Limb (tissue), 2 donors: ENCODE results near the gene TENT4A.
A peak's percentile ranks its signal among the peaks of the same experiment; 100 is the strongest.

Experiments used
- DNase-seq, 2 donors: peaks; one replicate each; pipeline ENCODE4 v3.0.0-alpha.2; 2016; ENCODE audit errors: extremely low spot score in 2 of 2

Gene TENT4A

DNA sequence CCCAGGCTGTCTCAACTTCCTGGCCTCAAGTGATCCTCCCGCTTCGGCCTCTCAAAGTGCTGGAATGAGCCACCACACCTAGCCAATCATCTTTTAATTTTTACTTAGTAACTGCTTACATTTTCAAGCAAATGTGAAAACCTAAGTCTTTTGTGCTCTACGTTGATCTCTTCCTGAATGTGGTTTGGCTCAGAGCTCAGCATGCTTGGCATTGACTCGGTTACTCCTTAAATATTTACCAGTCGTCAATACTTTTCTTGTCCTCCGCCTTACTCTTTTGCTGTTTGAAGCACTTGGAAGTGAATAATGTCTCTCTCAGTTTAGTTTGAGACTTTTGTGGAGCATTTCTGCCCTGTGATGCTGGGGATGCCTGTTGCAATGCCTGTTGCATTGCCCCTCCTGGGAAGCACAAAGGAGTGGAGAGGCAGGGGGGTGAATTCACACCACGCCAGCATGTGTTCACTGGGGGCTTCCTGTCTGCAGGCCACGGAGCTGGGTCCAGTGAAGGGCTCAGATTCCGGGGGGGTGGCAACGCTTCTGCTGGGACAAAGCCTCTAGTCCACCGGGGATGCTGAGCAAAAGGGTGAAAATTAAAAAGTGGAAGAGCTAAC, 13.1 kb upstream of the TENT4A start:
- DNase-seq: no peak

DNA sequence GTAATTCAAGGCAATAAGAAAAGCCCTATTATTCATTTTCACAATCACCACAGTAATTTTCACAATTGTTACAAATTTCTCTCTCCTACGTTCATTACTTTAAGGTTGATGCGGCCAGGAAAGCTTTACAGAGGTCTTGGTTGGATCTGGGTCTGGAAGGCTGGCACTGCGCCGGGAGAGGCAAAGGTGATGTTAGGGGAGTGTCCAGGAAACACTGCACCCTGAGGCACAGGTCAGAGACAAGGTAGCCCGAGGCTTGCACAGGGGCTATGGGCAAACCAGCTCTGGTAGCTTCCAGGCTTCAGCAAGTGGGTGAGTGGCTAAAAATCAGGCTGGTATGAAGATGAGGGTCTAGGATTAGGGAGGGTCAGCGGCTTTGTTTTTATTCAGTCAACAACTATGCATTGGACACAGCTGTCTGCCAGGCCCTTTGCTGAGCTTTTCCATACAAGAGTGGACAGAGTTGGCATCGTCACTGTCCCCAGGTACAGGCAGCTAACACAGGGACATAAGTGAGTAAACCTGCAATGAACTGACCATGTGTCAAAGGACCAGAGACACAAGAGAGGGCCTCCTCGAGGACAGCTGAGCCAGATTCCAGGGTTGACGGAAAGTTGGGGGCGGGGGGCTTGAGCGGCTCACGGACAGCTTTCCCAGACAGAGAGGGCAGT, 12.4 kb upstream of the TENT4A start:
- DNase-seq: no peak

GRCh38 chr5:6701491-6701890, 11.7 kb upstream of the TENT4A start:
- DNase-seq: no peak

DNA sequence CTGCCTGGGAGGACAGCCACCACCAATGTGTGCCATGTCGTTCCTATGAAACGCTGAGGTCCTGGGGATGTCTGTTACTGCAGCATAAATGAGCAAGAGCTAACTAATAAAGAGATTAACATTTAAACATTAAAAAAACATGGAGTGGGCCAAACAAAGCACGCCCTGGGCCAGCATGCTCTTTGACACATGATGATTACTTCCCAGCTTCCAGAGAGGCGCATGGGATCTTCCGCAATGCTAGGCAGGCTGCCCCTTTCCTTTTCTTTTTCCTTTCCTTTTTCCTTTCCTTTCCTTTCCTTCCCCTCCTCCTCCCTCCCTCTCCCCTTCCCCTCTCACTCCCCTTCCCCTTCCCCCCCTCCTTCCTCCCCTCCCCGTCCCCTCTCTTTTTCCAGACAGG, 10.6 kb upstream of the TENT4A start:
- no peak for DNase-seq

GRCh38 chr5:6703806-6704205, 9.4 kb upstream of the TENT4A start:
- no peak for DNase-seq

- no peak for DNase-seq
Observed at GRCh38 chr5:6704361-6704851, 8.8 kb upstream of the TENT4A start.

DNA sequence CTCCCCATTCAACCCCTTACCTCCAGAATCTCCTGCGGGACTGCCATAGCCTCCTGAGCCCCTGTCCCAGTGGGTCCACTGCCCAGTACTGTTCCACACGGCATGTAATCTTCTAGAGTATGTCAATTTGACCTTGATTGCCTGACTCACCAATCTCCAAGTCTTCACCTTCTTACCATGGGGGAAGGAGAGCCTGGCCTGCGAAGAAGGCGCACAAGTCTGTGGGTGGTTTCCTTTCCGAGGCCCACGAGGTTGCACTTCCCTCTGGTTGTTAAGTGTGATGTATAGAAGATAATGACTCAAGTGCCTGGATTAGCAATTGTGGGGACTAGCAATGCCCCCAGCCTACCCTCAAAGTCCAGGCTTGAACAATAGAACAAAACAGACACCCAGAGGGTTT, 8.1 kb upstream of the TENT4A start:
- DNase-seq: no peak

- DNase-seq: no peak
Observed at GRCh38 chr5:6705959-6706358, 7.3 kb upstream of the TENT4A start.

GRCh38 chr5:6707852-6708251, 5.4 kb upstream of the TENT4A start:
- no peak for DNase-seq

- DNase-seq: no peak
Observed at GRCh38 chr5:6708814-6709213, 4.4 kb upstream of the TENT4A start.

- DNase-seq: no peak
Observed at GRCh38 chr5:6710070-6710469, 3.2 kb upstream of the TENT4A start.

DNA sequence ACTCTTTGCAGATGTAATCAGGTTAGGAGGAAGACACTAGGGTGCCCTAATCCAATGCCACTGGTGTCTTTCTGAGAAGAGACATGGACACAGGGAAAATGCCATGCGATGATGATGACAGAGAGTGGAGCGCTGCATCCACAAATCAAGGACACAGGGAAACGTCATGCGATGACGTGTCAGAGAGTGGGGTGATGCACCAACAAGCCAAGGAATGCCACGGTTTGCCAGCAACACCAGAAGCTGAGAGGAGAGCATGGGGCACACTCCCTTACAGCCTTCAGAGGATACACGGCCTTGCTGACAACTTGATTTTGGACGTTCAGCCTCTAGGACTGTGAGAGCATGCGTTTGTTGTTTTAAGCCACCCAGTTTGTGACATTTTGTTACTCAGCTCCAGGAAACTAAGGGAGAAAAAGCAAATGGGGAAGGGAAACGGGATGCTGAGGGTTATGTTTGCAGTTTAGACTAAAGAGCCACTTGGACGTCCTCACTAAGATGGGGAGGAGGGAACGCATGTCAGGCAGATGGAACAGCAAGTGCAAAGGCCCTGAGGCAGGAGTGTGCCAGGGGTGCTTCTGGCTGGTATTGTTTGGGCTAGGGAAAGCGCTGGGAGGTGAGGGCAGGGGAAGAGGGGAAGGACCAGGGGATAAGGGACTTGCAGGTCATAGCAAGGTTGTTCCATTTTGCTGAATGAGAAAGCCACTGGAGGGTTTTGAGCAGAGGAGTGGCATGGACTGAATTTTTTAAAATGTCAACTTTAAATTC, 2.5 kb upstream of the TENT4A start:
- DNase-seq: no peak

DNA sequence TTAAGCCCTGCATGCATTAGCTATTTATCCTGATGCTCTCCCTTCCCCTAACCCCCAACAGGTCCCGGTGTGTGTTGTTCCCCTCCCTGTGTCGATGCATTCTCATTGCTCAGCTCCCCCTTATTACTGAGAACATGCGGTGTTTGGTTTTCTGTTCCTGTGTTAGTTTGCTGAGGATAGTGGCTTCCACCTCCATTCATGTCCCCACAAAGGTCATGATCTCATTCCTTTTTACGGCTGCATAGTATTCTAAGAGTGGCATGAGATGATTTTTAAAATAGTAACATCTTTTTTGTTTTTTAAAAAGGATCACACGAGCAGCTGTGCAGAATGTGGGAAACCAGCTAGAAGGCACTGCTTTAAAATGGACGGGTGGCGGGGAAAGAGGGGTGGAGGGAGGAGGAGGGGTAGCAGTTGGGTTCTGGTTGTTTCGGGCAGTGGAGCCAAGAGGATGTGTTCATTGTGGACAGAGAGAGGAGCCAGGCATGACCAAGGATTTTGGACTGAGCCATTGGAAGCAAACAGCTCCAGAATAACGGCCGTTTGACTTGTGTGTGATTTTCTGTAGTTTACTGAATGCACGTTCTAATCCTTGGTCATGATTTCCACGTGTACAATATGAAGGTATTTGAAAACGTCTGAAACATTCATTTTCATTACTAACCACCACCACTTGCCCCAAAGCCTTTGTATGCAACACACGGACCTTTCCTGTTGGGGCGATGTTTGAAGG, 1.7 kb upstream of the TENT4A start:
- DNase-seq: no peak

DNA sequence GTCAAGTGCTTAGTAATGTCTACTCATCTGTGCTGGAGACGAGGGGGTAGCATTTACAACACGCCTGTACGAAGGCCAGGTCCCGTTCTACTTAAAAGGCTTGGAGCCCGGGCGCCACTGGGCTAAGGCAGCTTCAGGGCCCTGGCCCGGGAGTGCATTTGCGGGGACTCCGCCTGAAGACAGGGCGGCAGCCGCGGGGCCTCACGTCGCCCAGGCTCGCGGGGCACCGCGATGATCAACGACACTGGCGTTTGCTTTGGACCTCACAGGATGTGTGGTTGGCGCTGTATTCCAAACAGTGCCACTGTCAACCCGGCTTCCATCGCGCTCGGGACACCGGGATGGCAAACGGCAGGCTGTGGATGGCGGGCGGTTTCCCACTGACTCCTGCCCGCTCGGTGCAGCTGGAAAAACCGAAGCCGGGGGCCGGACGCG, 1.1 kb upstream of the TENT4A start:
- no peak for DNase-seq

DNA sequence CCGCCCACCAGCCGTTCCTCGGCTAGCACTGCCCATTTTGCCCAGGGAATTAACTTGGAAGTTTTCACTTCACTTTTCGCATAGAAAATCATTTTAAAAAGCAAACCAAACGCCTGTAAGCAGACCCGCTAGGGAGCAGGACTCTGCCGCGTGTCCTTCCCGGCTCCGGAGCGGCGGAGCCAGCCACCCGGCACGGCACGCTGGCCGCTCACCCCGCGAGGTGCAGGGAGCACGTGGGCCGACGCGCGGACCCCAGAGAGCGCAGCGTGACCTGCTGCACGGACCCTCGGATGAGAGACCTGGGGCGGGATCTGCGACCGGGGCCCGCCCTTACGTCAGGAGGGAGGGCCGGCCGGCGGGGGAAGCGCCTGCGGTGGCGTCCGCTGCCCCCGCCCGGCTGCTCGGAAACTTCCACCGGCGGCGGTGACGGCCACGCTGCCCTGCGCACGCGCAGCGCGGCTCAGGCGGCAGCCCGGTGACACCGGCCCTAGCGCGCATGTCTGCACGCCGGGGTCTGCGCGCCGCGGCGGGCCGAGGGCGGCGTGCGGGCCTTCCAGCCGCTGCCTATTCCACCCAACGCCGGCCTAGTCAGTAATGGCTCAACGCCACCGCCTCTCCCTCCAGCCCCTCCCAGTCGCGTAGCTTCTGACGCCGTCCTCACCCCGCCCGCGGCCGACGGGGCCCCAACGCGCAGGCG, 507 bp upstream of the TENT4A start:
- peak; percentile 97 to 99 for DNase-seq

GRCh38 chr5:6714226-6715041, 1.2 kb downstream of the TENT4A start:
- DNase-seq: peak in 1 of 2 donors; percentile 53

DNA sequence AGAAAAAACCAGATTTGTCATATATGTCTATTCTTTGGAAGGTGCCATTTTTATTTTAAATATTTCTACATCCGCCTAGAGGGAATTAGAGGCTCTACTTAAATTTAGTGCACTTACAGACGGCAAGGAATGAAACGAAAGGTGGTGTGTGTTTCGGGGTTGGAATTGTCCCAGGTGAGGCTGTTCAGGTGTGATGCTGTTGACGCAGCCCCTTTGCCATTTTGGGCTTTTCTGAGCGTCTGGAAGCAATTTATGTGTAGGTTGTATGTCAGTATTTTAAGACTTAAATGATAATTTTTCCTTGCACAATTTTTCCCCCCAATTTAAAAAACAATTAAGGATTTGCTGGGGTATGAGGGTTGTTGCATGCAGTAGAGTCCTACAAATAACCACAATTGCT, 2.0 kb downstream of the TENT4A start:
- no peak for DNase-seq

GRCh38 chr5:6715758-6716628, 2.8 kb downstream of the TENT4A start:
- DNase-seq: no peak

- no peak for DNase-seq
Observed at GRCh38 chr5:6716629-6717149, 3.5 kb downstream of the TENT4A start.
